ENCODE results near the gene PIH1D2. TPM values are rescaled to one million over a fixed set of nuclear protein-coding genes. Genes with fewer than 3 reads are reported as not detected.
"Not testable (repeated sequence)": the region's sequence is repeated elsewhere in the genome, so short reads cannot be mapped to it uniquely, and the experiment has no call there.

PIH1D2 gene
- total RNA-seq, 2 experiments from 2014 or later: not detected

- H3K27ac ChIP-seq (ENCODE audit: low read depth in 1 of 2, low read length in 2 of 2): no peak overlapping the region
- H3K36me3 ChIP-seq (ENCODE audit: insufficient read depth, low read length): peaks cover 52% of the 10 kb centered on the region
- DNase-seq (no peak), ATAC-seq (ENCODE audit: poor library complexity) (no peak)
- peaks cover 12% of the 10 kb centered on the region for H3K4me1 Mint-ChIP-seq (ENCODE audit: low read depth)
- H3K4me1 ChIP-seq (ENCODE audit: insufficient read depth, low read length): no peaks in the 10 kb centered on the region
- CTCF ChIA-PET: no interaction called here
- no peaks in the 10 kb centered on the region for H3K9me3 ChIP-seq (ENCODE audit: control insufficient read depth in 1 of 2, insufficient read depth in 1 of 2, low read length in 2 of 2)
- no peak overlapping the region for H3K27ac Mint-ChIP-seq
- intact Hi-C loops (cut with DNase I, micrococcal nuclease): no loop called here
- POLR2A ChIA-PET: no interaction called here
- H3K27me3 ChIP-seq (ENCODE audit: control insufficient read depth in 1 of 2, insufficient read depth in 2 of 2, low read length in 2 of 2): no peaks in the 10 kb centered on the region
- H3K36me3 Mint-ChIP-seq (ENCODE audit: low read depth): peaks cover 69% of the 10 kb centered on the region
- H3K4me3 Mint-ChIP-seq: no peak overlapping the region
- no peaks in the 10 kb centered on the region for H3K9me3 Mint-ChIP-seq
- H3K27me3 Mint-ChIP-seq: no peaks in the 10 kb centered on the region
- TF ChIP-seq, protein P1, sequence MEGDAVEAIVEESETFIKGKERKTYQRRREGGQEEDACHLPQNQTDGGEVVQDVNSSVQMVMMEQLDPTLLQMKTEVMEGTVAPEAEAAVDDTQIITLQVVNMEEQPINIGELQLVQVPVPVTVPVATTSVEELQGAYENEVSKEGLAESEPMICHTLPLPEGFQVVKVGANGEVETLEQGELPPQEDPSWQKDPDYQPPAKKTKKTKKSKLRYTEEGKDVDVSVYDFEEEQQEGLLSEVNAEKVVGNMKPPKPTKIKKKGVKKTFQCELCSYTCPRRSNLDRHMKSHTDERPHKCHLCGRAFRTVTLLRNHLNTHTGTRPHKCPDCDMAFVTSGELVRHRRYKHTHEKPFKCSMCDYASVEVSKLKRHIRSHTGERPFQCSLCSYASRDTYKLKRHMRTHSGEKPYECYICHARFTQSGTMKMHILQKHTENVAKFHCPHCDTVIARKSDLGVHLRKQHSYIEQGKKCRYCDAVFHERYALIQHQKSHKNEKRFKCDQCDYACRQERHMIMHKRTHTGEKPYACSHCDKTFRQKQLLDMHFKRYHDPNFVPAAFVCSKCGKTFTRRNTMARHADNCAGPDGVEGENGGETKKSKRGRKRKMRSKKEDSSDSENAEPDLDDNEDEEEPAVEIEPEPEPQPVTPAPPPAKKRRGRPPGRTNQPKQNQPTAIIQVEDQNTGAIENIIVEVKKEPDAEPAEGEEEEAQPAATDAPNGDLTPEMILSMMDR (IDR thresholded peaks at IDR 0.05): no peak
- no peak overlapping the region for H3K4me3 ChIP-seq (ENCODE audit: low read length)
These were observed 22.4 kb upstream of the PIH1D2 start for GRCh38 chr11:112096194-112096593.

GRCh38 chr11:112095302-112095701, 21.5 kb upstream of the PIH1D2 start:
- POLR2A ChIA-PET: interaction anchor here (0.7 to 1.1 kb wide), 3 partner anchors 9 to 1780 kb away, joined by 3 read pairs; partner anchors contain the start of genes SDHD and TIMM8B
- H3K27me3 ChIP-seq (ENCODE audit: control insufficient read depth in 1 of 2, insufficient read depth in 2 of 2, low read length in 2 of 2); H3K27me3 Mint-ChIP-seq; ATAC-seq (ENCODE audit: poor library complexity); H3K4me1 ChIP-seq (ENCODE audit: insufficient read depth, low read length); H3K27ac ChIP-seq (ENCODE audit: low read depth in 1 of 2, low read length in 2 of 2); DNase-seq; H3K9me3 ChIP-seq (ENCODE audit: control insufficient read depth in 1 of 2, insufficient read depth in 1 of 2, low read length in 2 of 2); H3K4me3 Mint-ChIP-seq; intact Hi-C loops (cut with DNase I, micrococcal nuclease); H3K9me3 Mint-ChIP-seq; H3K27ac Mint-ChIP-seq; H3K4me3 ChIP-seq (ENCODE audit: low read length); CTCF ChIA-PET: not testable (repeated sequence)
- peaks cover 58% of the 10 kb centered on the region for H3K36me3 ChIP-seq (ENCODE audit: insufficient read depth, low read length)
- peaks cover 15% of the 10 kb centered on the region for H3K4me1 Mint-ChIP-seq (ENCODE audit: low read depth)
- H3K36me3 Mint-ChIP-seq (ENCODE audit: low read depth): peaks cover 73% of the 10 kb centered on the region

DNA sequence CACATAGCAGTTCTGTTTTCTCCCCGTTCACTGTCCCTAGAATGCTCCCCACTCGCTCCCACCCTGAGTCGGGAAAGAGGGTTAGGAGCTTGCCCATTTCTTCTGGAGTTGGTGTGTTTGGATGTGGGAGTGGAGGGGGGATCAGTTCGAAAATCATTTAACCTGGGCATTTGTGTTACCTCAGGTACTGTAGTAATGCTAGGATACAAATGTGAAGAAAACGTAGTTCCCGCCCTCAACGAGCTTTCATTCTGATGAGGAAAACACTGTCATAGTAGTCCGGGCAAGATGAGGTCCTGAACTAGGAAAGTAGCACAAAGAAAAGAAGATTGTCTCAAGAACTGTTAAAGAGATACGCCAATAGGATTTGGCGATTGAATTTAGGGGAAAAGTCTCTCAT, 13.4 kb upstream of the PIH1D2 start:
- Histone ChIP-seq H3K4me3 (ENCODE audit: low read length) (peak overlapping the region; percentile 88), H3K36me3 (ENCODE audit: insufficient read depth, low read length) (peaks cover 64% of the 10 kb centered on the region), H3K4me1 (ENCODE audit: insufficient read depth, low read length) (peaks cover 32% of the 10 kb centered on the region), H3K27me3 (ENCODE audit: control insufficient read depth in 1 of 2, insufficient read depth in 2 of 2, low read length in 2 of 2) (no peaks in the 10 kb centered on the region), H3K27ac (ENCODE audit: low read depth in 1 of 2, low read length in 2 of 2) (peak overlapping the region; percentile 35 to 75), H3K9me3 (ENCODE audit: control insufficient read depth in 1 of 2, insufficient read depth in 1 of 2, low read length in 2 of 2) (no peaks in the 10 kb centered on the region)
- H3K36me3 Mint-ChIP-seq (ENCODE audit: low read depth): peaks cover 97% of the 10 kb centered on the region
- H3K4me3 Mint-ChIP-seq: peak overlapping the region; percentile 99
- TF ChIP-seq, protein P1 (IDR thresholded peaks at IDR 0.05): no peak
- ChIA-PET CTCF (interaction anchor here (0.6 to 1.6 kb wide), 4 partner anchors 10 to 148 kb away, joined by 3 to 4 read pairs (median 3); no protein-coding TSS in a partner anchor), POLR2A (interaction anchor here (0.6 to 3.9 kb wide), 8 partner anchors 8 to 1228 kb away, joined by 3 to 36 read pairs (median 4); partner anchors contain the start of genes ALG9, NKAPD1, PIH1D2 and PTS)
- intact Hi-C loops (cut with DNase I, micrococcal nuclease): loop anchor here (2.0 to 10.0 kb wide), 7 partner anchors 60 to 1228 kb away; partner anchors contain the start of genes DLAT (in 2 of the 2), SIK2 (in 1 of the 2) and TTC12 (in 1 of the 2)
- H3K27me3 Mint-ChIP-seq: no peaks in the 10 kb centered on the region
- ATAC-seq (ENCODE audit: poor library complexity) (no peak), DNase-seq (no peak)
- H3K27ac Mint-ChIP-seq: peak overlapping the region; percentile 94
- H3K4me1 Mint-ChIP-seq (ENCODE audit: low read depth): peaks cover 54% of the 10 kb centered on the region
- H3K9me3 Mint-ChIP-seq: no peaks in the 10 kb centered on the region

All from CD4-positive, alpha-beta T cell (primary cell).